ENCODE measurements around the gene NCKAP5L.

NCKAP5L gene

GRCh38 chr12:49803693-49804450, 24.3 kb downstream of the NCKAP5L start:
- no peak for DNase-seq (ENCODE audit: extremely low read depth in 1 of 2, low read depth in 1 of 2)

- DNase-seq (ENCODE audit: extremely low read depth in 1 of 2, low read depth in 1 of 2), result no peak
Observed at GRCh38 chr12:49801141-49802063, 26.8 kb downstream of the NCKAP5L start.

GRCh38 chr12:49800421-49801140, 27.6 kb downstream of the NCKAP5L start:
- no peak for DNase-seq (ENCODE audit: extremely low read depth in 1 of 2, low read depth in 1 of 2)

- no peak for DNase-seq (ENCODE audit: extremely low read depth in 1 of 2, low read depth in 1 of 2)
Observed at GRCh38 chr12:49798934-49799333, 29.3 kb downstream of the NCKAP5L start.

- no peak for DNase-seq (ENCODE audit: extremely low read depth in 1 of 2, low read depth in 1 of 2)
Observed at GRCh38 chr12:49798248-49798647, 30.0 kb downstream of the NCKAP5L start.

- DNase-seq (ENCODE audit: extremely low read depth in 1 of 2, low read depth in 1 of 2), result no peak
Observed at GRCh38 chr12:49797449-49797776, 30.8 kb downstream of the NCKAP5L start.

- DNase-seq (ENCODE audit: extremely low read depth in 1 of 2, low read depth in 1 of 2), result no peak
Observed at GRCh38 chr12:49796606-49797448, 31.4 kb downstream of the NCKAP5L start.

- DNase-seq (ENCODE audit: extremely low read depth in 1 of 2, low read depth in 1 of 2), result no peak
Observed at GRCh38 chr12:49796155-49796554, 32.1 kb downstream of the NCKAP5L start.

GRCh38 chr12:49795654-49796105, 32.5 kb downstream of the NCKAP5L start:
- DNase-seq (ENCODE audit: extremely low read depth in 1 of 2, low read depth in 1 of 2), result no peak

- no peak for DNase-seq (ENCODE audit: extremely low read depth in 1 of 2, low read depth in 1 of 2)
Observed at GRCh38 chr12:49794811-49795653, 33.2 kb downstream of the NCKAP5L start.

- no peak for DNase-seq (ENCODE audit: extremely low read depth in 1 of 2, low read depth in 1 of 2)
Observed at GRCh38 chr12:49794021-49794420, 34.2 kb downstream of the NCKAP5L start.

- DNase-seq (ENCODE audit: extremely low read depth in 1 of 2, low read depth in 1 of 2), result no peak
Observed at GRCh38 chr12:49793620-49794019, 34.6 kb downstream of the NCKAP5L start.

GRCh38 chr12:49792976-49793580, 35.1 kb downstream of the NCKAP5L start:
- no peak for DNase-seq (ENCODE audit: extremely low read depth in 1 of 2, low read depth in 1 of 2)

- no peak for DNase-seq (ENCODE audit: extremely low read depth in 1 of 2, low read depth in 1 of 2)
Observed at GRCh38 chr12:49792181-49792970, 35.8 kb downstream of the NCKAP5L start.

GRCh38 chr12:49791700-49792099, 36.5 kb downstream of the NCKAP5L start:
- no peak for DNase-seq (ENCODE audit: extremely low read depth in 1 of 2, low read depth in 1 of 2)

GRCh38 chr12:49790741-49791555, 37.3 kb downstream of the NCKAP5L start:
- DNase-seq (ENCODE audit: extremely low read depth in 1 of 2, low read depth in 1 of 2), result no peak

- no peak for DNase-seq (ENCODE audit: extremely low read depth in 1 of 2, low read depth in 1 of 2)
Observed at GRCh38 chr12:49789992-49790391, 38.2 kb downstream of the NCKAP5L start.

Data from activated CD8-positive, alpha-beta memory T cell treated with anti-CD3 and anti-CD28 coated beads for 1 hour (primary cell).